Measurements from ENCODE around the gene CCDC177. TPM values are rescaled to one million over a fixed set of nuclear protein-coding genes. Genes with fewer than 3 reads are reported as not detected.

The CCDC177 gene
- total RNA-seq, 1 donor from 2014 or later = 0.13 TPM

DNA sequence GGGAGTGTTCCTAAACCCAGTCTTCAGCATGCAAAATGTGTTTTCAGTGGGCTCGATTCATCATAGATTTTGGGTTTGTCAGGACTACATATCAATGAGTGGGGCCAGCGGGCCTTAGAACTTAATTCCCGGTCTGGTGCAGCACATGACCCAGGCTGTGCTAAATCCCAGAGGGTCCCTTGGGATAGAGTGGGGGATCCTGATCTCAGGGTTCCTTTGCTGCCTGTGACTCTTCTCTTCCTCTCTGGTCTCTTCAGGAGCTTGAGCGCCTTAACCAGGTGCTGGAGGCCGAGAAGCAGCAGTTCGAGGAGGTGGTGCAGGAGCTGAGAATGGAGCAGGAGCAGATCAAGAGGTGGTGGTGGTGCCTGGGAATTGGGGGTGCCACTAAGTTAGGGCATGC is 52.6 kb downstream of the CCDC177 start:
- Histone ChIP-seq H3K4me3 (ENCODE audit: low read depth, low read length) (no peak overlapping the region), H3K36me3 (ENCODE audit: control insufficient read depth, insufficient read depth, low read length) (no peaks in the 10 kb centered on the region), H3K27me3 (ENCODE audit: control insufficient read depth, insufficient read depth, low read length) (peaks cover 3% of the 10 kb centered on the region)
- DNase-seq (ENCODE audit: low read depth) = no peak
- TF ChIP-seq, protein P1, sequence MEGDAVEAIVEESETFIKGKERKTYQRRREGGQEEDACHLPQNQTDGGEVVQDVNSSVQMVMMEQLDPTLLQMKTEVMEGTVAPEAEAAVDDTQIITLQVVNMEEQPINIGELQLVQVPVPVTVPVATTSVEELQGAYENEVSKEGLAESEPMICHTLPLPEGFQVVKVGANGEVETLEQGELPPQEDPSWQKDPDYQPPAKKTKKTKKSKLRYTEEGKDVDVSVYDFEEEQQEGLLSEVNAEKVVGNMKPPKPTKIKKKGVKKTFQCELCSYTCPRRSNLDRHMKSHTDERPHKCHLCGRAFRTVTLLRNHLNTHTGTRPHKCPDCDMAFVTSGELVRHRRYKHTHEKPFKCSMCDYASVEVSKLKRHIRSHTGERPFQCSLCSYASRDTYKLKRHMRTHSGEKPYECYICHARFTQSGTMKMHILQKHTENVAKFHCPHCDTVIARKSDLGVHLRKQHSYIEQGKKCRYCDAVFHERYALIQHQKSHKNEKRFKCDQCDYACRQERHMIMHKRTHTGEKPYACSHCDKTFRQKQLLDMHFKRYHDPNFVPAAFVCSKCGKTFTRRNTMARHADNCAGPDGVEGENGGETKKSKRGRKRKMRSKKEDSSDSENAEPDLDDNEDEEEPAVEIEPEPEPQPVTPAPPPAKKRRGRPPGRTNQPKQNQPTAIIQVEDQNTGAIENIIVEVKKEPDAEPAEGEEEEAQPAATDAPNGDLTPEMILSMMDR (IDR thresholded peaks at IDR 0.05; ENCODE audit: insufficient read depth, low read length, poor library complexity, severe bottlenecking) = no peak

Other genes starting within 250 kb of the CCDC177 start
- gene ERH, start 176.6 kb downstream of the CCDC177 start, total RNA-seq = 107 and 141 TPM in 2 replicates
- 82.8 and 86.3 TPM in 2 replicates for gene SLC39A9, start 176.2 kb downstream of the CCDC177 start, total RNA-seq
- gene PLEKHD1, start 90.1 kb downstream of the CCDC177 start, total RNA-seq = 0.41 and 0.84 TPM in 2 replicates
- 49.0 TPM in 2 replicates for gene SUSD6, start 36.7 kb upstream of the CCDC177 start, total RNA-seq
- 103 and 130 TPM in 2 replicates for gene SRSF5, start 192.3 kb upstream of the CCDC177 start, total RNA-seq
- gene SLC10A1, start 222.4 kb upstream of the CCDC177 start, total RNA-seq = not detected in 2 replicates